Measurements from ENCODE around the gene ADAT3. TPM values are rescaled to one million over a fixed set of nuclear protein-coding genes. Genes with fewer than 3 reads are reported as not detected.

The ADAT3 gene
- total RNA-seq, 2 experiments from 2014 or later, result 7.9 to 16.4 TPM

DNA sequence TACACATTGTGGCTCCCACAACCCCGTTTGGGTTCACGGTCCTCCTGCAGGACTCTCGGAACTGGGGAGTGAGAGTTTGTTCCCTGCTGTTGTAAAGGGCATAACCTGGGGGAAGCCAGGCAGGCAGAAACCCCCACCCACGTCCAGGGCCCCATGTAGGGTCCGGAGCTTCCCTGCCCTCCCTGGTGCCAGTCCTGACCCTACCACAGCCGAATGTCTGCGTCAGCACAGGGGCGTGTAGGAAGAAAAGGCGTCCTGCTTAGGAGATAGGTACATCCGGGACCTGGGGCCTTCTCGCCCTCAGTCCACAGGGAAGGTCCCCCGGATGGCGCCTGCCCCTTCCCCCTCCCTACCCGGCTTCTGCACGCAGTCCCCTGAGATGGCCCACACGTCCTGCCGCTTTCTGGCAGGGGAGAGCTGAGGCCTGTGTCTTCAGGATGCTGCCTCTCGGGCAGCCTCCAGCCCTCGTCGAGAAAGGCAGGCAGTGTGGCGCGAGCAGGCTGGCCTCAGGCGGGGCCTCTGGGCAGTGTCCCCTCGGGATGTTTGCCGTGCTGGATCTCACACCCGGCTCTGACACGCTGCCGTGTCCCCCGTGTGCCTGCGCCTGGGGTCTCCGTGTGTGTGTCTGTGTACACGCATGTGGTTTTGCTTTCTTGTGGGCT lies 54.9 kb downstream of the ADAT3 start:
- POLR2A ChIA-PET, result no interaction called here
- H4K20me1 ChIP-seq (ENCODE audit: insufficient read depth, low read length), result no peaks in the 10 kb centered on the region
- H2AFZ ChIP-seq (ENCODE audit: low read length), result no peak overlapping the region
- BruUV-seq (replicated peaks), result no TSS peak
- H3K4me1 ChIP-seq (ENCODE audit: insufficient read depth, low read length, poor library complexity, severe bottlenecking), result no peaks in the 10 kb centered on the region
- no peak overlapping the region for H3K4me3 ChIP-seq (ENCODE audit: low read depth, low read length, poor library complexity, severe bottlenecking)
- no peak for TF ChIP-seq EZH2phosphoT487 (IDR thresholded peaks at IDR 0.05; ENCODE audit: borderline replicate concordance, low read depth, low read length)
- TF ChIP-seq, protein P1, sequence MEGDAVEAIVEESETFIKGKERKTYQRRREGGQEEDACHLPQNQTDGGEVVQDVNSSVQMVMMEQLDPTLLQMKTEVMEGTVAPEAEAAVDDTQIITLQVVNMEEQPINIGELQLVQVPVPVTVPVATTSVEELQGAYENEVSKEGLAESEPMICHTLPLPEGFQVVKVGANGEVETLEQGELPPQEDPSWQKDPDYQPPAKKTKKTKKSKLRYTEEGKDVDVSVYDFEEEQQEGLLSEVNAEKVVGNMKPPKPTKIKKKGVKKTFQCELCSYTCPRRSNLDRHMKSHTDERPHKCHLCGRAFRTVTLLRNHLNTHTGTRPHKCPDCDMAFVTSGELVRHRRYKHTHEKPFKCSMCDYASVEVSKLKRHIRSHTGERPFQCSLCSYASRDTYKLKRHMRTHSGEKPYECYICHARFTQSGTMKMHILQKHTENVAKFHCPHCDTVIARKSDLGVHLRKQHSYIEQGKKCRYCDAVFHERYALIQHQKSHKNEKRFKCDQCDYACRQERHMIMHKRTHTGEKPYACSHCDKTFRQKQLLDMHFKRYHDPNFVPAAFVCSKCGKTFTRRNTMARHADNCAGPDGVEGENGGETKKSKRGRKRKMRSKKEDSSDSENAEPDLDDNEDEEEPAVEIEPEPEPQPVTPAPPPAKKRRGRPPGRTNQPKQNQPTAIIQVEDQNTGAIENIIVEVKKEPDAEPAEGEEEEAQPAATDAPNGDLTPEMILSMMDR (conservative IDR thresholded peaks at IDR 0.05; ENCODE audit: low read length), result no peak
- CTCF ChIA-PET (ENCODE audit: unreplicated experiment), result no interaction called here
- H3K9me2 ChIP-seq (ENCODE audit: insufficient read depth, low read length), result no peaks in the 10 kb centered on the region
- H3K36me3 ChIP-seq (ENCODE audit: insufficient read depth, low read length), result peaks cover 10% of the 10 kb centered on the region
- no peak overlapping the region for H3K27ac ChIP-seq (ENCODE audit: low read depth, low read length, poor library complexity, severe bottlenecking)
- no peaks in the 10 kb centered on the region for H3K9me3 ChIP-seq (ENCODE audit: low read length)
- DNase-seq (ENCODE audit: low spot score), result no peak
- no peak overlapping the region for H3K4me2 ChIP-seq (ENCODE audit: low read length)
- intact Hi-C loops (cut with micrococcal nuclease; ENCODE audit: unreplicated experiment), result no loop called here
- no peaks in the 10 kb centered on the region for H3K79me2 ChIP-seq (ENCODE audit: insufficient read depth, low read depth, low read length)

DNA sequence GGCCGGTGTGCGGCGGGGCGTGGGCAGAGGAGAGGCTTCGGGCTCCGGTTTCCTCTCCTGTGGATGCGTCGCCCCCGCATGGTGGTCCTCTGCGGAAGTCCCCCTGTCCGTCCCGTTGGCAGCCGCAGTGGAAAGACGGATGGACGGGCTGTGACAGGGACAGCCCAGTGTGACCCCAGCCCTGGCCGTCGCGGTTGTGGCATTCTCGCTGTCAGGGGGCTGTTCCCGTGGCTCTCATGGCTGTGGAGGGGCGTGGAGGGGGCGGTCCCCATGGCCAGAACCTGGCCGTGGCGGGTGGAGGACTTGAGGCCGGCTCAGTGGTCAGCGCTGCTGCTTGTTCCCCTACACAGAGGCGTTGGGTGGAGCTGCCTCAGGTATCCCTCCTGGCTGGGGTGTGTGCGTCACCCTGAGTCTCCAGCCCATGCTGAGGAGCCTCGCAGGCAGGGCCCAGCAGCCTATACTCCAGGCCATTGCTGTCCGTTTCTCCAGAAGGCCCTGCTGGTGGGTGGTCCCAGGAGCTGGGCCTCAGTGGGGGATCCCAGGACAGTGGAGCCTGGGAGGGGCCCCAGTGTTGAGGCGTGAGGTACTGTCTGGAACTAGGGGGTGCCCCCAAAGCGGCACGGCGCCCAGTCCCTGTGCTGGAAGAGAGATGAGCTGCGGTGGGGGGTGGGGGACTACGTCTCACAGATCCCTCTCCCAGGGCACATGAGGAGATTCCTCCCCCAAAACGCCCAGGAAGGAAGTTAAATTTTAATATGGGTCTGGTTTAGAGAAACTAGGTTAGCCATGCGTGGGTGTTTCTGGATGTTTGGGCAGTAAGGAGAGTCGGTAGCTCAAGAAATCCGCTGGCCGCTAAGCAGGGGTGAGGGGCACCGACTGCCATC lies 56.0 kb downstream of the ADAT3 start:
- Histone ChIP-seq H3K36me3 (ENCODE audit: insufficient read depth, low read length) (peaks cover 10% of the 10 kb centered on the region), H4K20me1 (ENCODE audit: insufficient read depth, low read length) (no peaks in the 10 kb centered on the region; the same call in 1 of the 2 replicates), H3K9me3 (ENCODE audit: low read length) (no peaks in the 10 kb centered on the region), H3K27ac (ENCODE audit: low read depth, low read length, poor library complexity, severe bottlenecking) (no peak overlapping the region), H3K4me1 (ENCODE audit: insufficient read depth, low read length, poor library complexity, severe bottlenecking) (no peaks in the 10 kb centered on the region), H3K9me2 (ENCODE audit: insufficient read depth, low read length) (no peaks in the 10 kb centered on the region), H3K4me2 (ENCODE audit: low read length) (no peak overlapping the region), H2AFZ (ENCODE audit: low read length) (no peak overlapping the region), H3K4me3 (ENCODE audit: low read depth, low read length, poor library complexity, severe bottlenecking) (no peak overlapping the region), H3K79me2 (ENCODE audit: insufficient read depth, low read depth, low read length) (no peaks in the 10 kb centered on the region)
- DNase-seq (ENCODE audit: low spot score), result no peak
- intact Hi-C loops (cut with micrococcal nuclease; ENCODE audit: unreplicated experiment), result no loop called here
- BruUV-seq (replicated peaks), result no TSS peak
- POLR2A ChIA-PET, result no interaction called here
- TF ChIP-seq, protein P1 (conservative IDR thresholded peaks at IDR 0.05; ENCODE audit: low read length), result no peak
- TF ChIP-seq EZH2phosphoT487 (IDR thresholded peaks at IDR 0.05; ENCODE audit: borderline replicate concordance, low read depth, low read length), result no peak
- CTCF ChIA-PET (ENCODE audit: unreplicated experiment), result no interaction called here

DNA sequence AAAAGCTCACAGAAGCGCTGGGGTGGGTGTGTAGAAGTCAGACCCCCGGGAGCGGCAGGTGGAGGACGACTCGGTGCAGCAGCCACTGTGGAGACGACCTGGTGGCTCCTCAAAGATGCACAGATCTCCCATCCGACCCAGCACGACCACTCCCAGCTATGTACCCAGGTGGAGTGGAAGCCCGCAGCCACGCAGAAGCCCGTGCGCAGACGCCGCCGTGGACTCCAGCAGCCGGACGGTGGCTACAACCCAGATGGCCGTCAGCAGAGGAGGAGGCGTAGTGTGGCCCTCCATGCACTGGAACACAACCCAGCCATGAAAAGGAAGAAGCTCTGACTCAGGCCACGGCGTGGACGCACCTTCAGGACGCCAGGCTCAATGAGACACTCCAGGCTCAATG lies 57.5 kb downstream of the ADAT3 start:
- CTCF ChIA-PET (ENCODE audit: unreplicated experiment), result no interaction called here

More for the DNA sequence above, 57.5 kb downstream of the ADAT3 start:
- H3K27ac ChIP-seq (ENCODE audit: low read depth, low read length, poor library complexity, severe bottlenecking), result no peak overlapping the region
- TF ChIP-seq EZH2phosphoT487 (IDR thresholded peaks at IDR 0.05; ENCODE audit: borderline replicate concordance, low read depth, low read length), result no peak
- TF ChIP-seq, protein P1 (conservative IDR thresholded peaks at IDR 0.05; ENCODE audit: low read length), result no peak
- H3K4me1 ChIP-seq (ENCODE audit: insufficient read depth, low read length, poor library complexity, severe bottlenecking), result no peaks in the 10 kb centered on the region
- H3K4me2 ChIP-seq (ENCODE audit: low read length), result no peak overlapping the region
- H2AFZ ChIP-seq (ENCODE audit: low read length), result no peak overlapping the region
- H3K4me3 ChIP-seq (ENCODE audit: low read depth, low read length, poor library complexity, severe bottlenecking), result no peak overlapping the region
- BruUV-seq (replicated peaks), result no TSS peak
- H3K79me2 ChIP-seq (ENCODE audit: insufficient read depth, low read depth, low read length), result no peaks in the 10 kb centered on the region
- no peaks in the 10 kb centered on the region for H3K9me2 ChIP-seq (ENCODE audit: insufficient read depth, low read length)
- intact Hi-C loops (cut with micrococcal nuclease; ENCODE audit: unreplicated experiment), result no loop called here
- no peaks in the 10 kb centered on the region; the same call in 1 of the 2 replicates for H4K20me1 ChIP-seq (ENCODE audit: insufficient read depth, low read length)
- no peaks in the 10 kb centered on the region for H3K9me3 ChIP-seq (ENCODE audit: low read length)
- no peak for DNase-seq (ENCODE audit: low spot score)
- POLR2A ChIA-PET, result interaction anchor here (0.6 kb wide), 1 partner anchor 10 kb away, joined by 6 read pairs; no protein-coding TSS in a partner anchor
- H3K36me3 ChIP-seq (ENCODE audit: insufficient read depth, low read length), result peaks cover 10% of the 10 kb centered on the region

All from OCI-LY7 (cell line).